Measurements from ENCODE around the gene CEBPE. TPM values are rescaled to one million over a fixed set of nuclear protein-coding genes. Genes with fewer than 3 reads are reported as not detected.
"Not testable (repeated sequence)": the region's sequence is repeated elsewhere in the genome, so short reads cannot be mapped to it uniquely, and the experiment has no call there.

The CEBPE gene
- total RNA-seq, 4 donors from 2014 or later: not detected

DNA sequence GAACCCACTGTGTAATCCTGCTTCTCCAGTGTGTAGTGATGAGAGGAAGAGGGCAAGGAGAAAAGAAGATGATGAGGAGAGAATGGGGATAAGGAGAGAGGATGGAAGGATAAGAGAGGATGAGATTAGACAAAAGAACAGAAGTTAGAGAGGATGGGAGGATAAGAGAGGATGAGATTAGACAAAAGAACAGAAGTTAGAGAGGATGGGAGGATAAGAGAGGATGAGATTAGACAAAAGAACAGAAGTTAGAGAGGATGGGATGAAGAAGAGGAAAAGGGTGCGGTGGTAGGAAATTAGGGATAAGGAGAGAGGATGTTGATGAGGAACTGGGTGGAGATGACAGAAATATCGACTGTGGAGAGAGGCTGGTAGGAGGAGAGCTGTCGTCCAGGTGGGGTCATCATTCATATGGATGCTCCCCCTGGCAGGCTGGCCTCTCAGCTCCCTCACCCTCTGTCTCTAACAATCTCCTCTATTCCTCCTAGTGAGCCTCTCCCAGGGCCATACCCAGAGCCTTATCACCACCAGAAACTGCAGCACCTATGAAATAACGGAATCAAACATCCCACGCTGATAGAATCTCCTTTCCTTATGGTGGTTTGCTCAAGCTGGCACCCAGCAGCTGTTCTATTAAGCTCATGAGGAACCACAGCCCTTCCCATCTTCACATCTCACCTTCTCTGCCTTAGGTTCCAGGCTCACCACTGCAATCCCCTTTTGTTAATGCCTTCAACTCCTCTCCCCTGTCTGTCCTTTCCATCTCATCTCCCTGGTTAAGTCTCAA is 8.3 kb downstream of the CEBPE start:
- Histone ChIP-seq H3K27me3 (no peaks in the 10 kb centered on the region), H3K4me3 (no peak overlapping the region), H3K9me3 (no peaks in the 10 kb centered on the region), H3K4me1 (no peaks in the 10 kb centered on the region), H3K27ac (no peak overlapping the region), H3K36me3 (no peaks in the 10 kb centered on the region)
- no peak for ATAC-seq
- no peak for DNase-seq
- in situ Hi-C loops (cut with MboI; ENCODE audit: low sequenced_read_pairs in 4 of 4) (loop anchor here in 2 of 4 donors (25.0 kb wide), 1 partner anchor 177 kb away; the partner anchor contains the start of gene HOMEZ (in 2 of the 2)), intact Hi-C loops (cut with DNase I; ENCODE audit: low total_unique reads) (no loop called here)
- TF ChIP-seq POLR2A (IDR thresholded peaks at IDR 0.05): no peak
- TF ChIP-seq, protein P1, sequence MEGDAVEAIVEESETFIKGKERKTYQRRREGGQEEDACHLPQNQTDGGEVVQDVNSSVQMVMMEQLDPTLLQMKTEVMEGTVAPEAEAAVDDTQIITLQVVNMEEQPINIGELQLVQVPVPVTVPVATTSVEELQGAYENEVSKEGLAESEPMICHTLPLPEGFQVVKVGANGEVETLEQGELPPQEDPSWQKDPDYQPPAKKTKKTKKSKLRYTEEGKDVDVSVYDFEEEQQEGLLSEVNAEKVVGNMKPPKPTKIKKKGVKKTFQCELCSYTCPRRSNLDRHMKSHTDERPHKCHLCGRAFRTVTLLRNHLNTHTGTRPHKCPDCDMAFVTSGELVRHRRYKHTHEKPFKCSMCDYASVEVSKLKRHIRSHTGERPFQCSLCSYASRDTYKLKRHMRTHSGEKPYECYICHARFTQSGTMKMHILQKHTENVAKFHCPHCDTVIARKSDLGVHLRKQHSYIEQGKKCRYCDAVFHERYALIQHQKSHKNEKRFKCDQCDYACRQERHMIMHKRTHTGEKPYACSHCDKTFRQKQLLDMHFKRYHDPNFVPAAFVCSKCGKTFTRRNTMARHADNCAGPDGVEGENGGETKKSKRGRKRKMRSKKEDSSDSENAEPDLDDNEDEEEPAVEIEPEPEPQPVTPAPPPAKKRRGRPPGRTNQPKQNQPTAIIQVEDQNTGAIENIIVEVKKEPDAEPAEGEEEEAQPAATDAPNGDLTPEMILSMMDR (IDR thresholded peaks at IDR 0.05 in 4 of 5, conservative IDR thresholded peaks at IDR 0.05 in 1 of 5): no peak

DNA sequence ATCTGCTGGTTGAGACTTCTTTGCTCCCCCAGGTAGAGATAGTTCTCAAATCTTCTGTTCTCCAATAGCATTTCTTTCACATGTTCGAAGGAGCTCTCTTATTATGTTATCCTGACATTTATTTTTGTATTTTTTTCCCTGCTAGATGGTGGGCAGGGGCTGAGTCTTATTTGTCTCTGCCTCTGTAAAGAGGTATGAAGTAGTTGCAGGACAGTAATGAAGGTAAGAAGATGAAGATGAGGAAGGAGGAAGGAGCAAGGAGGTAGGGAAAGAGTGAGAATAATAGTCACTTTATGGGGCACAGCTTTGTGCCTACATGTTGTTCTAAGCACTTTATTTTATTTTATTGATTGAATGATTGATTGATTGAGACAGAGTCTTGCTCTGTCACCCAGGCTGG is 9.3 kb downstream of the CEBPE start:
- DNase-seq (no peak), ATAC-seq (no peak)
- in situ Hi-C loops (cut with MboI; ENCODE audit: low sequenced_read_pairs in 4 of 4) (loop anchor here in 2 of 4 donors (25.0 kb wide), 1 partner anchor 178 kb away; the partner anchor contains the start of gene HOMEZ (in 2 of the 2)), intact Hi-C loops (cut with DNase I; ENCODE audit: low total_unique reads) (no loop called here)
- no peak for TF ChIP-seq POLR2A (IDR thresholded peaks at IDR 0.05)
- Histone ChIP-seq H3K9me3 (no peaks in the 10 kb centered on the region), H3K4me3 (no peak overlapping the region), H3K4me1 (no peaks in the 10 kb centered on the region), H3K36me3 (no peaks in the 10 kb centered on the region), H3K27me3 (no peaks in the 10 kb centered on the region), H3K27ac (no peak overlapping the region)

DNA sequence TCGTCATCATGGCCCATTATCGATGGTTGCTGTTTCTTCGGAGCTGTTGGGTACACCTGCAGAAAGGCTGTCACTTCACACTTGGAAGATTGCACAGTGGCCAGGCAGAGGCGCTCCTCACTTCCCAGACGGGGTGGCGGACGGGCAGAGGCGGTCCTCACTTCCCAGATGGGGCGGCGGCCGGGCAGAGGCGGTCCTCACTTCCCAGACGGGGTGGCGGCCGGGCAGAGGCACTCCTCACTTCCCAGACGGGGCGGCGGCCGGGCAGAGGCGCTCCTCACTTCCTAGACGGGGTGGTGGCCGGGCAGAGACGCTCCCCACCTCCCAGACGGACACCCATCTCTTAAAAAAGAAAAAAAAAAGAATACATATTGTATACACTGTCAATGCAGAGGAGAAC is 10.9 kb downstream of the CEBPE start:
- intact Hi-C loops (cut with DNase I; ENCODE audit: low total_unique reads); H3K4me3 ChIP-seq; H3K27ac ChIP-seq; DNase-seq; ATAC-seq; H3K36me3 ChIP-seq; H3K9me3 ChIP-seq; H3K4me1 ChIP-seq; H3K27me3 ChIP-seq: not testable (repeated sequence)
- in situ Hi-C loops (cut with MboI; ENCODE audit: low sequenced_read_pairs in 4 of 4): loop anchor here in 2 of 4 donors (25.0 kb wide), 1 partner anchor 179 kb away; the partner anchor contains the start of gene HOMEZ (in 2 of the 2)

DNA sequence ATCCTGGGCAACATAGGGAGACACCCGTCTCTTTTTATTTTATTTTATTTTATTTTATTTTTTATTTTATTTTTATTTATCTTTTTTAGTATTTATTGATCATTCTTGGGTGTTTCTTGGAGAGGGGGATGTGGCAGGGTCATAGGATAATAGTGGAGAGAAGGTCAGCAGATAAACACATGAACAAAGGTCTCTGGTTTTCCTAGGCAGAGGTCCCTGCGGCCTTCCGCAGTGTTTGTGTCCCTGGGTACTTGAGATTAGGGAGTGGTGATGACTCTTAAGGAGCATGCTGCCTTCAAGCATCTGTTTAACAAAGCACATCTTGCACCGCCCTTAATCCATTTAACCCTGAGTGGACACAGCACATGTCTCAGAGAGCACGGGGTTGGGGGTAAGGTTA is 11.4 kb downstream of the CEBPE start:
- H3K27me3 ChIP-seq; H3K4me1 ChIP-seq; ATAC-seq; H3K36me3 ChIP-seq; H3K27ac ChIP-seq; intact Hi-C loops (cut with DNase I; ENCODE audit: low total_unique reads); DNase-seq; H3K9me3 ChIP-seq; H3K4me3 ChIP-seq: not testable (repeated sequence)
- in situ Hi-C loops (cut with MboI; ENCODE audit: low sequenced_read_pairs in 4 of 4): loop anchor here in 2 of 4 donors (25.0 kb wide), 1 partner anchor 180 kb away; the partner anchor contains the start of gene HOMEZ (in 2 of the 2)

DNA sequence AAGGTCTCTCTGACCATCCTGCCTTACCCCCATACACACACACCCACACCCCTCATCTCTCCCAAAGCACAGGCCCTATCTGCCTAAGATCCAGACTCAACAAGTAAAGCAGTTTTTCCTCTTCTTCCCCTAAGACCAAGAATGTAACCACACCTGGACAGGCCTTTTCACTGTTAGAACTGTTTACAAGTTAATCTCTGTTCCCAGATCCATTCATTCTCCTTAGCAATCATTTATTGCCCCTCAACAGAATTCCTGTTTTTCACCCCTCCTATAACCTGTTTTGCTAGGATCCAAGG is 12.4 kb downstream of the CEBPE start:
- ATAC-seq: no peak
- in situ Hi-C loops (cut with MboI; ENCODE audit: low sequenced_read_pairs in 4 of 4): loop anchor here in 2 of 4 donors (25.0 kb wide), 1 partner anchor 181 kb away; the partner anchor contains the start of gene HOMEZ (in 2 of the 2)
- H3K4me3 ChIP-seq: no peak overlapping the region

DNA sequence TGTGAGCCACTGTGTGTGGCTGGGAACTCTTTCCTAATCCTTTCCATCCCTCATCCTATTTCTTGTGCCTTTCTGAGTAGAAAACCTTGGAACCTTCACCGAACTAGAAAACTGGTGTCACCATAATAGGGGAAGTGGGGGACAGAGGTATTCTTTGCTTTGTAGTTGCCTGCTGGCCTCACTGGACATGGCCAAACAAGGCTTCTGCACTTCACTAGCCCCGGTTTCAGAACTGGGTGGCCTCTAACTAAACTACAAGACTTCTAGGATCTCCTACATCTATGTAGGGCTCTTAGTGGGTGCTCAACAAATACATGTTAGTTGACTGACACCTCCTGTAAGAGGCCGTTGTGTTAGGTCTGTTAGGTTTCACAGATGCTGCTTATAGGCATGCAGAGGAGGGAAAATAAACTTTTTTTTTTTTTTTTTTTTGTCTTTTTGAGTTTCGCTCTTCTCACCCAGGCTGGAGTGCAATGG is 13.7 kb downstream of the CEBPE start:
- H3K27ac ChIP-seq: no peak overlapping the region
- H3K27me3 ChIP-seq: no peaks in the 10 kb centered on the region
- ATAC-seq (no peak), DNase-seq (no peak)
- H3K4me1 ChIP-seq: no peaks in the 10 kb centered on the region
- no peak overlapping the region for H3K4me3 ChIP-seq
- intact Hi-C loops (cut with DNase I; ENCODE audit: low total_unique reads): no loop called here
- H3K36me3 ChIP-seq: no peaks in the 10 kb centered on the region
- TF ChIP-seq, protein P1 (IDR thresholded peaks at IDR 0.05 in 4 of 5, conservative IDR thresholded peaks at IDR 0.05 in 1 of 5): no peak
- TF ChIP-seq POLR2A (IDR thresholded peaks at IDR 0.05): no peak
- H3K9me3 ChIP-seq: no peaks in the 10 kb centered on the region
- in situ Hi-C loops (cut with MboI; ENCODE audit: low sequenced_read_pairs in 4 of 4): loop anchor here in 2 of 4 donors (25.0 kb wide), 1 partner anchor 182 kb away; the partner anchor contains the start of gene HOMEZ (in 2 of the 2)

More for the DNA sequence above, 12.4 kb downstream of the CEBPE start:
- Histone ChIP-seq H3K27me3 (no peaks in the 10 kb centered on the region), H3K9me3 (no peaks in the 10 kb centered on the region), H3K27ac (no peak overlapping the region), H3K36me3 (no peaks in the 10 kb centered on the region), H3K4me1 (no peaks in the 10 kb centered on the region)
- TF ChIP-seq POLR2A (IDR thresholded peaks at IDR 0.05): no peak
- TF ChIP-seq, protein P1 (IDR thresholded peaks at IDR 0.05 in 4 of 5, conservative IDR thresholded peaks at IDR 0.05 in 1 of 5): no peak
- DNase-seq: no peak
- intact Hi-C loops (cut with DNase I; ENCODE audit: low total_unique reads): no loop called here
